Thyroid gland (tissue), 4 donors: ENCODE results near the gene MDN1.
"Not testable (repeated sequence)": the region's sequence is repeated elsewhere in the genome, so short reads cannot be mapped to it uniquely, and the experiment has no call there.

ENCODE experiments used
- CTCF ChIP-seq, 6 experiments: fragments of 200-600 bp in 3 of 6; fragments of 450-650 bp in 3 of 6; sonication (generic) in 3 of 6; IDR thresholded peaks; one replicate each; pipeline ENCODE4 v1.5.1; 2016 to 2019; ENCODE audit warnings: antibody characterized with exemption in 6 of 6, mild to moderate bottlenecking in 2 of 6, inconsistent platforms in 1 of 6, moderate library complexity in 1 of 6
- POLR2A ChIP-seq, 2 donors: fragments of 450-650 bp; IDR thresholded peaks; one replicate each; pipeline ENCODE4 v1.6.1; 2017; ENCODE audit warnings: antibody characterized with exemption in 2 of 2, mild to moderate bottlenecking in 2 of 2, moderate library complexity in 1 of 2

- TF ChIP-seq POLR2A, CTCF (IDR thresholded peaks at IDR 0.05): not testable (repeated sequence)
Measured at GRCh38 chr6:89636412-89636811, 183.2 kb downstream of the MDN1 start.
